ENCODE data around the gene SCNN1A. TPM values are rescaled to one million over a fixed set of nuclear protein-coding genes. Genes with fewer than 3 reads are reported as not detected.

Gene SCNN1A
- total RNA-seq, result 100 to 1,000 TPM; 229 to 449 (median 336) TPM

DNA sequence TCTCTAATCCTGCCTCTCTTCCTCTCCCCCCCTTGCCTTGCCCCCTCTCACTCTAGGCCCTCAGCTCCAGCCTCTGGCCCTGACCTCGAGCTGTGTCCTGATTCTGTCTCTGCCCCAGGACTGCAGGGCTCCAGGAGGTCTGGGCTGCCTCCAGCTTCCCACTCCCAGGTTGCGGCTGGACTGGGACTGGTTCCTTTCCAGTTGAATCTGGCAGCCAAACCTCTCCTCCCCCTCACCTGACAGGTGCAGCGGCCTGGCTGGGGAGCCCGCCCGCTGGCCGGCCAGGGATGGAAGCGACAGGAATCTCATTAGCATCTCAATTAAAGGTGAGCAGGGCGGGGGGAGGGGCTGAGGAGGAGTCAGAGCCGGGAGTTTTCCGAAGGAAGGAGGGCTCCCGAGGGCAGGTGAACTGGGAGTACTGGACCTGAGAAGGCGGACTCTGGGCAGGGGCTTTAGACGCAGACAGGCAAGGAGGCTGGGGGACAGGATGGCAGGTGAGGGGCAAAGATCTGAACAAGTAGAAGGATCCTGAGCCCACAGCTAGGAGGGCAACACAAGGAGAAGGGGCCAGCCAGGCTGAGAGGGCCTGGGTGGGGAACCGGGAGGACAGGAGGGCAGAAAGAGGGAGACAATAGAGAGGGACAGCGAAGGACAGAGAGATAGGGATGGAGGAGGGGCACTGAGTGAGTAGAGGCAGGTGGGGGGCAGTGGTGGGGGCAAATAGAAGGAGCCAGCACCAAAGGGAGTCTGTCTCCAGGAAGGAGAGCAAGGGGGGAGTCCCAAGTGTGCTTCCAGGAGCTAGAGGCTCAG, at the start of gene SCNN1A:
TSS of gene SCNN1A (minus strand) at position 295 of the 810 bp plus-strand sequence. CDS start 780 bp downstream, outside the sequence.
- WGBS, 2 donors, result 47 to 62% methylated on average over 15 of the region's 15 CpGs
- intact Hi-C loops (cut with DNase I), result no loop called here
- peak within 1 kb of the TSS; percentile 97 to 99 (median 97) for H3K27ac ChIP-seq
- H3K4me3 ChIP-seq (replicated peaks in 1 of 3), result peak within 1 kb of the TSS; percentile 22 to 46 (median 45)
- H3K9me3 ChIP-seq, result no peaks in the 10 kb centered on the region
- DNase-seq, result peak; percentile 93 to 95
- no peaks in the 10 kb centered on the region for H3K27me3 ChIP-seq
- TF ChIP-seq CTCF (IDR thresholded peaks at IDR 0.05) (no peak), POLR2A (IDR thresholded peaks at IDR 0.05) (peak; percentile 65 to 94)
- peaks cover 55 to 79% of the 10 kb centered on the region in 2 donors for H3K4me1 ChIP-seq
- H3K36me3 ChIP-seq, result no peaks in the 10 kb centered on the region

DNA sequence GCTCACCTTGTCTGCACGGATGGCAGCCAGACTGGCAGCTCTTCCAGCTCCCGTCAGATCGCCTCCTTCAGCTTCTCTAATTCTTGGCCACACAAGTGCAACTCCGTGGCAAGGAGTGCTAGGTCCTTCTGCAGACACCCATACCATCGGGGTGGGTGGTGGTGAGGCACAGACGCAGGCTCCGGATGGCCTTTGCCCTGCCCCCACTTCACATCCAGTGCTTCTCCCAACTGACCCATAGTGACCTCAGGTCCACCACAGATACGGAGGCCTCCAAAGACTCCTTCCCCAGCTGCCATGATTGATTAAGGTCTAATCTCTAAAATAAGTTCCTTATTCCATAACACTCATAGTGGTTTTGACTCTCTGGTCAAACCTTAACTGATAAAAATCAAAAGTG, 49.5 kb upstream of the SCNN1A start:
- no peak for DNase-seq
- H3K27me3 ChIP-seq, result no peaks in the 10 kb centered on the region
- 79 to 87% methylated on average over 8 of the region's 8 CpGs for WGBS, 2 donors
- H3K9me3 ChIP-seq, result no peaks in the 10 kb centered on the region
- H3K27ac ChIP-seq, result peak overlapping the region; percentile 48 to 82 (median 64)
- H3K4me1 ChIP-seq, result peaks cover 19 to 30% of the 10 kb centered on the region in 2 donors
- no peak overlapping the region for H3K4me3 ChIP-seq (replicated peaks in 1 of 3)
- no peak for TF ChIP-seq POLR2A (IDR thresholded peaks at IDR 0.05)
- no peak for TF ChIP-seq CTCF (IDR thresholded peaks at IDR 0.05)
- no peaks in the 10 kb centered on the region for H3K36me3 ChIP-seq
- intact Hi-C loops (cut with DNase I), result loop anchor here (2.0 kb wide), 1 partner anchor 112 kb away; no protein-coding TSS in a partner anchor

DNA sequence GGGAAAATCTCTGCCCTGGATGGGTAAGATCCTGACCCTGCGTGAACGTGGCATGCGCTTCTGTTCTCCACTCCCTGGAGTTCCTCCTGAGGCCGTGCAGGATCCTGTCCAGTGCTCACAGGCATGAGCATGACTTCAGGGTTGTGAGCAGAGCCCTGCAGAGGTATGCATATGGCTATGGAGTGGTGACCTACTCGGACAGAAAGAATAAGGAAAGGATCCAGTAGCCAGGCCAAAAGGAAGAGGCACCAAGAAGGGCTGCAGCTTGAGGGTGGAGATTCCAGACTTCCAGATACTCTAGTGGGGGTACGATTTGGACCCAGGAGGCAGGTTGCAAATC, 48.6 kb upstream of the SCNN1A start:
- no peaks in the 10 kb centered on the region for H3K9me3 ChIP-seq
- H3K4me3 ChIP-seq (replicated peaks in 1 of 3), result no peak overlapping the region
- H3K36me3 ChIP-seq, result no peaks in the 10 kb centered on the region
- no peaks in the 10 kb centered on the region for H3K27me3 ChIP-seq
- no peak for DNase-seq
- intact Hi-C loops (cut with DNase I), result loop anchor here (2.0 kb wide), 1 partner anchor 113 kb away; no protein-coding TSS in a partner anchor
- 30 to 58% methylated on average over 5 to 6 of the region's 6 CpGs for WGBS, 2 donors
- no peak for TF ChIP-seq CTCF (IDR thresholded peaks at IDR 0.05)
- TF ChIP-seq POLR2A (IDR thresholded peaks at IDR 0.05), result no peak
- H3K4me1 ChIP-seq, result peaks cover 18 to 29% of the 10 kb centered on the region in 2 donors
- H3K27ac ChIP-seq, result peak overlapping the region; percentile 48 to 82 (median 64)

- no peaks in the 10 kb centered on the region for H3K9me3 ChIP-seq
- TF ChIP-seq CTCF (IDR thresholded peaks at IDR 0.05) (peak; percentile 52 to 99 (median 90)), POLR2A (IDR thresholded peaks at IDR 0.05) (no peak)
- H3K4me1 ChIP-seq, result peaks cover 18 to 29% of the 10 kb centered on the region in 2 donors
- intact Hi-C loops (cut with DNase I), result loop anchor here (2.0 kb wide), 2 partner anchors 43 to 113 kb away; no protein-coding TSS in a partner anchor
- peak; percentile 93 to 94 for DNase-seq
- no peak overlapping the region for H3K4me3 ChIP-seq (replicated peaks in 1 of 3)
- H3K27me3 ChIP-seq, result no peaks in the 10 kb centered on the region
- H3K36me3 ChIP-seq, result no peaks in the 10 kb centered on the region
- H3K27ac ChIP-seq, result peak overlapping the region; percentile 48 to 82 (median 64)
- WGBS, 2 donors, result 1 to 7% methylated on average over 5 to 9 of the region's 9 CpGs
These were observed 48.1 kb upstream of the SCNN1A start for GRCh38 chr12:6423267-6424007.

All from thyroid gland (tissue), 4 donors.